Ascending aorta (tissue), 2 donors: ENCODE data around the gene OR51D1. TPM values are rescaled to one million over a fixed set of nuclear protein-coding genes. Genes with fewer than 3 reads are reported as not detected.

Experiments
- DNase-seq, 2 donors: peaks; one replicate each; pipeline ENCODE4 v3.0.0-alpha.2; 2019; ENCODE audit warnings: low spot score in 2 of 2
- H3K27ac ChIP-seq, 2 donors: fragments of 200-600 bp; sonication (generic); one replicate each; pipeline ENCODE4 v1.5.1; 2016 to 2017; ENCODE audit warnings: mild to moderate bottlenecking in 1 of 2
- H3K27me3 ChIP-seq: fragments of 200-600 bp; sonication (generic); one replicate; pipeline ENCODE4 v1.5.1; 2017
- H3K36me3 ChIP-seq, 2 donors: fragments of 200-600 bp; sonication (generic); one replicate each; pipeline ENCODE4 v1.5.1; 2016
- H3K4me1 ChIP-seq, 2 donors: fragments of 200-600 bp; sonication (generic); one replicate each; pipeline ENCODE4 v1.5.1; 2016 to 2017; ENCODE audit warnings: mild to moderate bottlenecking in 1 of 2
- H3K4me3 ChIP-seq, 2 donors: fragments of 200-600 bp; sonication (generic); one replicate each; pipeline ENCODE4 v1.5.1; 2016 to 2017; ENCODE audit warnings: mild to moderate bottlenecking in 1 of 2
- H3K9me3 ChIP-seq, 2 donors: fragments of 200-600 bp; sonication (generic); one replicate each; pipeline ENCODE4 v1.5.1; 2016
- intact Hi-C: fragments of 100-400 bp; cut with DNase I; formaldehyde crosslinking; loops from one replicate; pipeline ENCODE4 v1.15.1; 2023
- total RNA-seq: library from RNA; depleted of rRNA; stranded (reverse); fragments of >200 nt; gene quantifications from one replicate; pipeline ENCODE4 v1.1.0, GENCODE V29; 2016
- TF ChIP-seq, protein P1 (sequence below), 3 experiments: fragments of 200-600 bp in 2 of 3; fragments of 450-650 bp in 1 of 3; sonication (generic) in 2 of 3; IDR thresholded peaks; one replicate each; pipeline ENCODE4 v1.5.1; 2016 to 2019; ENCODE audit warnings: antibody characterized with exemption in 3 of 3, mild to moderate bottlenecking in 1 of 3, moderate library complexity in 1 of 3

OR51D1 gene
- total RNA-seq, 1 donor from 2014 or later = not detected

DNA sequence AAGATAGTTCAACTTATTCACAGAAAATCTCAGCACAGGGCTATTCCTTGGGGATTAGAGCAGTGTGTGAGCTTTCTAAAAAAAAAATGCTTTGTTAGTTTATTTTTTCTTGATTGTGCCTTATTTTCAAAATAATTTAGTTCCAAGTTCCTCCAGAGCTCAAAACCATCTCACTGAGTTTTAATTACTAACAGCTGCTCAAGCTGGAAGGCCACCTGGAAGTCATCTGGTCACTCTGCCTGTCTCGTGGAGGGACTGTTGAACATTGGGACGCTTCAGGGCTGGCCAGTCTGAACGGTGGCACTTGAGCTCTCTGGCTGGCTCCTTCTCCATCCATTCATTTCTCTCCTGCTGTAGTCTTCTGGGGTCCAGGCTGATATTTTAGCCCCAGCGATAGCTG lies 10.5 kb downstream of the OR51D1 start:
- TF ChIP-seq, protein P1, sequence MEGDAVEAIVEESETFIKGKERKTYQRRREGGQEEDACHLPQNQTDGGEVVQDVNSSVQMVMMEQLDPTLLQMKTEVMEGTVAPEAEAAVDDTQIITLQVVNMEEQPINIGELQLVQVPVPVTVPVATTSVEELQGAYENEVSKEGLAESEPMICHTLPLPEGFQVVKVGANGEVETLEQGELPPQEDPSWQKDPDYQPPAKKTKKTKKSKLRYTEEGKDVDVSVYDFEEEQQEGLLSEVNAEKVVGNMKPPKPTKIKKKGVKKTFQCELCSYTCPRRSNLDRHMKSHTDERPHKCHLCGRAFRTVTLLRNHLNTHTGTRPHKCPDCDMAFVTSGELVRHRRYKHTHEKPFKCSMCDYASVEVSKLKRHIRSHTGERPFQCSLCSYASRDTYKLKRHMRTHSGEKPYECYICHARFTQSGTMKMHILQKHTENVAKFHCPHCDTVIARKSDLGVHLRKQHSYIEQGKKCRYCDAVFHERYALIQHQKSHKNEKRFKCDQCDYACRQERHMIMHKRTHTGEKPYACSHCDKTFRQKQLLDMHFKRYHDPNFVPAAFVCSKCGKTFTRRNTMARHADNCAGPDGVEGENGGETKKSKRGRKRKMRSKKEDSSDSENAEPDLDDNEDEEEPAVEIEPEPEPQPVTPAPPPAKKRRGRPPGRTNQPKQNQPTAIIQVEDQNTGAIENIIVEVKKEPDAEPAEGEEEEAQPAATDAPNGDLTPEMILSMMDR (IDR thresholded peaks at IDR 0.05) = no peak
- no peak for DNase-seq
- H3K4me1 ChIP-seq = no peaks in the 10 kb centered on the region

DNA sequence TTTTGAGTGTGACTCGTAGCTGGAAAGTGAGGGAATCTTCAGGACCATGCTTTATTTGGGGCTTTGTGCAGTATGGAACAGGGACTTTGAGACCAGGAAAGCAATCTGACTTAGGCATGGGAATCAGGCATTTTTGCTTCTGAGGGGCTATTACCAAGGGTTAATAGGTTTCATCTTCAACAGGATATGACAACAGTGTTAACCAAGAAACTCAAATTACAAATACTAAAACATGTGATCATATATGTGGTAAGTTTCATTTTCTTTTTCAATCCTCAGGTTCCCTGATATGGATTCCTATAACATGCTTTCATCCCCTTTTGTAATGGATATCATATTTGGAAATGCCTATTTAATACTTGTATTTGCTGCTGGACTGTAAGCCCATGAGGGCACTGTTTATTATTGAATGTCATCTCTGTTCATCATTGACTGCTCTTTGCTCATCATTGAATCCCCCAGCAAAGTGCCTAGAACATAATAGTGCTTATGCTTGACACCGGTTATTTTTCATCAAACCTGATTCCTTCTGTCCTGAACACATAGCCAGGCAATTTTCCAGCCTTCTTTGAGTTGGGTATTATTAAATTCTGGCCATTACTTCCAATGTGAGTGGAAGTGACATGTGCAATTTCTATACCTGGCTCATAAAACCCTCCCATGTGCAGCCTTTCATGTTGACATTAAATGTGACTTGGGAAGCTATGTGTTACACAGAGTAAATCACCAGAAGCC lies 17.5 kb downstream of the OR51D1 start:
- Histone ChIP-seq H3K9me3 (no peaks in the 10 kb centered on the region), H3K4me3 (no peak overlapping the region), H3K4me1 (no peaks in the 10 kb centered on the region), H3K27ac (no peak overlapping the region), H3K27me3 (no peaks in the 10 kb centered on the region), H3K36me3 (no peaks in the 10 kb centered on the region)
- TF ChIP-seq, protein P1 (IDR thresholded peaks at IDR 0.05) = no peak
- no peak for DNase-seq
- intact Hi-C loops = no loop called here

More for the DNA sequence above, 10.5 kb downstream of the OR51D1 start:
- no peaks in the 10 kb centered on the region for H3K36me3 ChIP-seq
- no peaks in the 10 kb centered on the region for H3K27me3 ChIP-seq
- H3K27ac ChIP-seq = no peak overlapping the region
- intact Hi-C loops = no loop called here
- H3K9me3 ChIP-seq = no peaks in the 10 kb centered on the region
- no peak overlapping the region for H3K4me3 ChIP-seq

DNA sequence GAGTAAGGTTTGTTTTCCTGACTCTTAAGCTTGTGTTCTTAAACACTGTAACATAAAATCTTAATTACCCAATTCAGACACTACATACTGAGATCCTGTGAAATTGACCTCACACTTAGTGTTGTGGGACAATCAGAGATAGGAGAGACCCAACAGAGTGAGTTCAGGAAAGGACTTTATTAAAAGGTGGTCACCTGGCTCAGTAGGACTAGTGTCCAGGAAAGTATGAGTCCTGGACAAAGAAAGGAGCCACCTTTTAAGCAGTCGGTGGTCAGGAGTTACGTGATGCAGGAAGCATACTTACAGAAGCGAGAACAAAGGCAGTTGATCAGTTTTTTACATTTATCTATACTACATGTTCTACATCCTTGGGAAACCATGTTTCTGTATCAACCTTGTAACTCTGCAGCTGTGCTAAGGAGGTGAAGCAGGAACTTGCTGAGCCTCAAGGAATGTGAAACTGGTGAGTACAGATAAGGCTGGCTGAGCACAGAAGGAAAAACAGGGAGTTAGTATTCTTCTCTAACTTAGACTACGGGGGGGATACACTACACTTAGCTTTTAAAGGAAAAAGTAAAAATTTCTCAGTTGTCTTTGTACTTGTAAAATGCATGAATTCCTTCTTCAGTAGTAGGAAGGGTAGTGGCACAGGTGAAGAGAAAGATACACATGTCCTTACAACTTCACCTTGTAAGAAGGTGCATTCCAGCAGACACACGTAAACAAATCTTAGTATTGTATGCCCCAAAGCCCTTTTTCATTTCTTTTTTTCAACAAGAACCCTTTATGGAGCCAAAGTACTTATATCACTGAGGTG lies 21.6 kb downstream of the OR51D1 start:
- no peaks in the 10 kb centered on the region for H3K4me1 ChIP-seq
- no peak overlapping the region for H3K4me3 ChIP-seq
- TF ChIP-seq, protein P1 (IDR thresholded peaks at IDR 0.05) = no peak
- intact Hi-C loops = no loop called here
- H3K27me3 ChIP-seq = no peaks in the 10 kb centered on the region
- DNase-seq = no peak
- no peak overlapping the region for H3K27ac ChIP-seq
- no peaks in the 10 kb centered on the region for H3K9me3 ChIP-seq
- H3K36me3 ChIP-seq = no peaks in the 10 kb centered on the region

DNA sequence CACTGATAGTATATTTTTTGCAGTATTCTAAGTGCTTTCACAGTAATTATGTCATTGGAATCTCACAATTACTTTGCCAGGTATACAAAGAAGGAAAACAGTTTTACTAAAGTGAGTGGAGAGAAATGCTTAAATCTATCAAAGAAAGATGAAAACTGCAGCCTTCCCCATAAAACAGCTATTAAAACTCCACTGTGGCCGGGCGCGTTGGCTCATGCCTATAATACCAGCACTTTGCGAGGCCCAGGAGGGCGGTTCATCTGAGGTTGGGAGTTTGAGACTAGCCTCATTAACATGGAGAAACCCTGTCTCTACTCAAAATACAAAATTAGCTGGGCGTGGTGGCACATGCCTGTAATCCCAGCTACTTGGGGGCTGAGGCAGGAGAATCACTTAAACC lies 25.6 kb downstream of the OR51D1 start:
- no peaks in the 10 kb centered on the region for H3K9me3 ChIP-seq
- no peak for DNase-seq
- intact Hi-C loops = no loop called here
- no peaks in the 10 kb centered on the region for H3K36me3 ChIP-seq
- H3K4me3 ChIP-seq = no peak overlapping the region
- H3K4me1 ChIP-seq = no peaks in the 10 kb centered on the region
- H3K27ac ChIP-seq = no peak overlapping the region
- no peaks in the 10 kb centered on the region for H3K27me3 ChIP-seq
- TF ChIP-seq, protein P1 (IDR thresholded peaks at IDR 0.05) = no peak

DNA sequence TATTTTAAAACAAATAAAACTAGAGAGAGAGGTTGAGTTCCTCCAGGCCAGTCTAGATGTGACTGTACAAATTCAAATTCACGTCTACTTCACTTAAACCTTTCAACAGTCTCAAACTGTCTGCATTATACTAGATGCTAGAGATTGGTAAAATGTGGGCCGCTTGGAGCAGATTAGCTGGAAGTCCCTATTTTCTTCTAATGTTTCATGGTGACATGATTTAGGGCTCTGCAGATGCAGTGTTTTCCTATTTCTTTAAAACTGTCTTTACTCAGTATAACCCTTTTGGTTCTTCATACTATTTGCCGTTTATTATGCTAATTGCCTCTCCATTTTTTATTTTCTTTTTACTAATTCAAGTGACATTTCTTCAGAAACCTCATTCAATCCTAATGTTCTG lies 26.9 kb downstream of the OR51D1 start:
- Histone ChIP-seq H3K4me3 (no peak overlapping the region), H3K36me3 (no peaks in the 10 kb centered on the region), H3K9me3 (no peaks in the 10 kb centered on the region), H3K27ac (no peak overlapping the region), H3K4me1 (no peaks in the 10 kb centered on the region), H3K27me3 (no peaks in the 10 kb centered on the region)
- intact Hi-C loops = no loop called here
- TF ChIP-seq, protein P1 (IDR thresholded peaks at IDR 0.05) = no peak
- no peak for DNase-seq
